ENCODE data around the gene ZDHHC19. TPM values are rescaled to one million over a fixed set of nuclear protein-coding genes. Genes with fewer than 3 reads are reported as not detected.

ZDHHC19 gene
- total and polyA plus RNA-seq, 7 donors: 0.38 to 0.99 TPM; not detected in 5

DNA sequence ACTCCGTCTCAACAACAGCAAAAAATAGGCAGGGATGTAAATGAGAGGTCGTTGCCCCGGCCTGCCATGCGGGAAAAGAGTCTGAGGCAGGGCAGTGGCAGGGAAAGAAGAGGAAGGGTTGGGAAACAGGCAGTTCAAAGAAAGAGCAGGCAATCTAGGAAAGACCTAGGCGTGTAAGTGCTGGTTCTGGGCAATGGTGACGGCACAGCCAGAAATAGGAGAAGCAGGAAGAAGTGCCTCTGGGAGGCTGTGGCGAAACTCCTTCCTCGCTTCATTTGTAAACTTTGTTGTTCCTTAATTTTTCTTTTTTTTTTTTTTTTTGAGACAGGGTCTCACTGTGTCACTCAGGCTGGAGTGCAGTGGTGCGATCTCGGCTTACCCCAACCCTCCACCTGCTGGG, 9.4 kb upstream of the ZDHHC19 start:
- Histone ChIP-seq H3K4me3 (no peak overlapping the region), H3K27me3 (peaks cover 0 to 6% (median 5%) of the 10 kb centered on the region in 3 donors), H3K9me3 (no peaks in the 10 kb centered on the region), H3K27ac (no peak overlapping the region), H3K4me1 (peaks cover 0 to 12% (median 8%) of the 10 kb centered on the region in 4 donors), H3K36me3 (no peaks in the 10 kb centered on the region)
- no peak for DNase-seq
- TF ChIP-seq POLR2AphosphoS5 (IDR thresholded peaks at IDR 0.05) (no peak), EP300 (IDR thresholded peaks at IDR 0.05) (no peak), POLR2A (IDR thresholded peaks at IDR 0.05) (no peak)
- TF ChIP-seq, protein P1, sequence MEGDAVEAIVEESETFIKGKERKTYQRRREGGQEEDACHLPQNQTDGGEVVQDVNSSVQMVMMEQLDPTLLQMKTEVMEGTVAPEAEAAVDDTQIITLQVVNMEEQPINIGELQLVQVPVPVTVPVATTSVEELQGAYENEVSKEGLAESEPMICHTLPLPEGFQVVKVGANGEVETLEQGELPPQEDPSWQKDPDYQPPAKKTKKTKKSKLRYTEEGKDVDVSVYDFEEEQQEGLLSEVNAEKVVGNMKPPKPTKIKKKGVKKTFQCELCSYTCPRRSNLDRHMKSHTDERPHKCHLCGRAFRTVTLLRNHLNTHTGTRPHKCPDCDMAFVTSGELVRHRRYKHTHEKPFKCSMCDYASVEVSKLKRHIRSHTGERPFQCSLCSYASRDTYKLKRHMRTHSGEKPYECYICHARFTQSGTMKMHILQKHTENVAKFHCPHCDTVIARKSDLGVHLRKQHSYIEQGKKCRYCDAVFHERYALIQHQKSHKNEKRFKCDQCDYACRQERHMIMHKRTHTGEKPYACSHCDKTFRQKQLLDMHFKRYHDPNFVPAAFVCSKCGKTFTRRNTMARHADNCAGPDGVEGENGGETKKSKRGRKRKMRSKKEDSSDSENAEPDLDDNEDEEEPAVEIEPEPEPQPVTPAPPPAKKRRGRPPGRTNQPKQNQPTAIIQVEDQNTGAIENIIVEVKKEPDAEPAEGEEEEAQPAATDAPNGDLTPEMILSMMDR (IDR thresholded peaks at IDR 0.05): no peak
- intact Hi-C loops (cut with DNase I): no loop called here
- WGBS, 2 donors: 87 to 91% methylated on average over 10 of the region's 10 CpGs

- intact Hi-C loops (cut with DNase I): no loop called here
- no peak for DNase-seq
- Histone ChIP-seq H3K27me3 (peaks cover 0 to 6% (median 5%) of the 10 kb centered on the region in 3 donors), H3K36me3 (no peaks in the 10 kb centered on the region), H3K27ac (peak overlapping the region in 2 of 4 donors; percentile 47 to 56), H3K4me3 (no peak overlapping the region), H3K4me1 (peaks cover 0 to 12% (median 8%) of the 10 kb centered on the region in 4 donors), H3K9me3 (no peaks in the 10 kb centered on the region)
- 92 to 93% methylated on average over 19 of the region's 19 CpGs for WGBS, 2 donors
- TF ChIP-seq POLR2AphosphoS5 (IDR thresholded peaks at IDR 0.05) (no peak), EP300 (IDR thresholded peaks at IDR 0.05) (no peak), POLR2A (IDR thresholded peaks at IDR 0.05) (no peak)
- TF ChIP-seq, protein P1 (IDR thresholded peaks at IDR 0.05): no peak
These were observed 8.7 kb upstream of the ZDHHC19 start for GRCh38 chr3:196219970-196220311.

- H3K4me1 ChIP-seq: peaks cover 0 to 12% (median 8%) of the 10 kb centered on the region in 4 donors
- H3K36me3 ChIP-seq: no peaks in the 10 kb centered on the region
- WGBS, 2 donors: 12 to 21% methylated on average over 19 of the region's 19 CpGs
- H3K4me3 ChIP-seq: peak overlapping the region in 3 of 4 donors; percentile 25 to 32 (median 30)
- peak; percentile 80 for DNase-seq
- H3K27me3 ChIP-seq: peaks cover 0 to 6% (median 5%) of the 10 kb centered on the region in 3 donors
- no peaks in the 10 kb centered on the region for H3K9me3 ChIP-seq
- intact Hi-C loops (cut with DNase I): no loop called here
- peak overlapping the region in 2 of 4 donors; percentile 47 to 56 for H3K27ac ChIP-seq
- no peak for TF ChIP-seq EP300 (IDR thresholded peaks at IDR 0.05)
- peak in 2 of 4 donors; percentile 13 to 30 for TF ChIP-seq POLR2AphosphoS5 (IDR thresholded peaks at IDR 0.05)
- no peak for TF ChIP-seq POLR2A (IDR thresholded peaks at IDR 0.05)
- TF ChIP-seq, protein P1 (IDR thresholded peaks at IDR 0.05): no peak
These were observed 8.2 kb upstream of the ZDHHC19 start for GRCh38 chr3:196219194-196219969.

GRCh38 chr3:196218155-196218712, 7.0 kb upstream of the ZDHHC19 start:
- Histone ChIP-seq H3K27ac (no peak overlapping the region), H3K9me3 (no peaks in the 10 kb centered on the region)

More at GRCh38 chr3:196218155-196218712, 7.0 kb upstream of the ZDHHC19 start:
- WGBS, 2 donors: 33 to 82% methylated on average over 13 of the region's 13 CpGs
- Histone ChIP-seq H3K36me3 (no peaks in the 10 kb centered on the region), H3K4me3 (no peak overlapping the region), H3K4me1 (peaks cover 0 to 12% (median 8%) of the 10 kb centered on the region in 4 donors), H3K27me3 (peaks cover 0 to 6% (median 0%) of the 10 kb centered on the region in 3 donors)
- intact Hi-C loops (cut with DNase I): no loop called here
- peak; percentile 54 for DNase-seq
- no peak for TF ChIP-seq EP300 (IDR thresholded peaks at IDR 0.05)
- no peak for TF ChIP-seq POLR2A (IDR thresholded peaks at IDR 0.05)
- TF ChIP-seq, protein P1 (IDR thresholded peaks at IDR 0.05): no peak
- no peak for TF ChIP-seq POLR2AphosphoS5 (IDR thresholded peaks at IDR 0.05)
